ENCODE data around the gene KCNA3.

DNA sequence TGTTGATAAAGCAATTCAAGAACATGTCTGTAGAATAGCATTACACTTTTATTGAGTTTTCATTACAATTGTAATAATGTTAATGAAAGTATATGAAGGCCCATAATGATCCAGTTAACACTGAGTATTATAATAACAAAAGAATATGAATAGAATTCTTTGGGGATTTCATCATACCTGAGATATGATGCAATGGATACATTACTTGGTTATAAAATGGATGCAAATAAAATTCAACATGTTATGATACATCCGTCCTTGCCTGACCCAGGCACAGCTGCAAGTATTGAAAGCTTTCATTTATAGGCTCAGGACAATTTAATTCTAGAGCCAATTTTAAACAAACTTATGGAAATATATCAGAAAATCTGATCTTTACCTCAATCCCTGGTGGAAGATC is 8.2 kb upstream of the KCNA3 start:
- no peak for TF ChIP-seq POLR2A (IDR thresholded peaks at IDR 0.05)
- TF ChIP-seq, protein P1, sequence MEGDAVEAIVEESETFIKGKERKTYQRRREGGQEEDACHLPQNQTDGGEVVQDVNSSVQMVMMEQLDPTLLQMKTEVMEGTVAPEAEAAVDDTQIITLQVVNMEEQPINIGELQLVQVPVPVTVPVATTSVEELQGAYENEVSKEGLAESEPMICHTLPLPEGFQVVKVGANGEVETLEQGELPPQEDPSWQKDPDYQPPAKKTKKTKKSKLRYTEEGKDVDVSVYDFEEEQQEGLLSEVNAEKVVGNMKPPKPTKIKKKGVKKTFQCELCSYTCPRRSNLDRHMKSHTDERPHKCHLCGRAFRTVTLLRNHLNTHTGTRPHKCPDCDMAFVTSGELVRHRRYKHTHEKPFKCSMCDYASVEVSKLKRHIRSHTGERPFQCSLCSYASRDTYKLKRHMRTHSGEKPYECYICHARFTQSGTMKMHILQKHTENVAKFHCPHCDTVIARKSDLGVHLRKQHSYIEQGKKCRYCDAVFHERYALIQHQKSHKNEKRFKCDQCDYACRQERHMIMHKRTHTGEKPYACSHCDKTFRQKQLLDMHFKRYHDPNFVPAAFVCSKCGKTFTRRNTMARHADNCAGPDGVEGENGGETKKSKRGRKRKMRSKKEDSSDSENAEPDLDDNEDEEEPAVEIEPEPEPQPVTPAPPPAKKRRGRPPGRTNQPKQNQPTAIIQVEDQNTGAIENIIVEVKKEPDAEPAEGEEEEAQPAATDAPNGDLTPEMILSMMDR (IDR thresholded peaks at IDR 0.05), result no peak
